GM12878 (cell line): Measurements from ENCODE around the gene KMO. TPM values are rescaled to one million over a fixed set of nuclear protein-coding genes. Genes with fewer than 3 reads are reported as not detected.
A peak's percentile ranks its signal among the peaks of the same experiment; 100 is the strongest.

Source experiments
- ATAC-seq: fragments of 200-7000 bp; cut with Tn5 transposase; 3 replicates; pipeline ENCODE4 v1.9.1; 2020; ENCODE audit warnings: mild to moderate bottlenecking, moderate library complexity
- BruUV-seq: library from RNA; stranded (reverse); fragments of 400-500 nt; replicated peaks from 2 replicates; lab custom pipeline; 2021; lab: Mats Ljungman, UMichigan
- CTCF ChIA-PET: fragments of 300-600 bp; sonication (Branson Sonifier 250); formaldehyde crosslinking; extraction: SDS; loops from one replicate; lab custom pipeline; 2021; ENCODE audit warnings: inconsistent platforms; lab: Yijun Ruan, JAX
- POLR2A ChIA-PET: fragments of 350-600 bp; formaldehyde crosslinking; extraction: SDS; loops from one replicate; lab custom pipeline; 2021; ENCODE audit warnings: inconsistent platforms; lab: Charles Lee
- RAD21 ChIA-PET: fragments of 300-600 bp; sonication (Branson Sonifier 250); formaldehyde crosslinking; loops from one replicate; lab custom pipeline; 2023; ENCODE audit warnings: antibody characterized with exemption; ENCODE audit not compliant: unreplicated experiment; lab: Charles Lee
- SMC1A ChIA-PET: fragments of 300-600 bp; sonication (Branson Sonifier 250); formaldehyde crosslinking; loops from one replicate; lab custom pipeline; 2023; ENCODE audit not compliant: unreplicated experiment, uncharacterized antibody; lab: Charles Lee
- DNase-seq: peaks from one replicate; pipeline ENCODE4 v3.0.0-alpha.2; 2011; ENCODE audit warnings: low read depth, low spot score
- FAIRE-seq: peaks from 3 replicates; lab custom pipeline; 2011; peaks lifted over from hg19 to GRCh38; lab: Jason Lieb, UNC
- H2AFZ ChIP-seq: 2 replicates; pipeline ENCODE4 v1.6.0; 2011; ENCODE audit warnings: low read depth, low read length, control low read depth; ENCODE audit not compliant: control insufficient read depth
- H3K27ac ChIP-seq: 2 replicates; pipeline ENCODE4 v1.5.1; 2011; ENCODE audit warnings: control low read depth; ENCODE audit not compliant: control insufficient read depth, insufficient read depth
- H3K27me3 ChIP-seq, 2 experiments: replicated peaks in 1 of 2; 2 replicates each; pipeline versions ENCODE4 v1.6.0 to v1.6.1; 2011; ENCODE audit warnings: low read length in 1 of 2; ENCODE audit not compliant: control insufficient read depth in 2 of 2, insufficient read depth in 2 of 2
- H3K36me3 ChIP-seq, 2 experiments: 2 replicates each; pipeline ENCODE4 v1.5.1; 2011; ENCODE audit warnings: low read length in 1 of 2; ENCODE audit not compliant: control insufficient read depth in 2 of 2, insufficient read depth in 2 of 2
- H3K4me1 ChIP-seq: 2 replicates; pipeline ENCODE4 v1.6.1; 2011; ENCODE audit warnings: mild to moderate bottlenecking, low read length, moderate library complexity, mixed read lengths; ENCODE audit not compliant: control insufficient read depth, insufficient read depth
- H3K4me2 ChIP-seq: 2 replicates; pipeline ENCODE4 v1.6.0; 2011; ENCODE audit warnings: control low read depth; ENCODE audit not compliant: control insufficient read depth, insufficient read depth
- H3K4me3 ChIP-seq: fragments of 200-600 bp; sonication (generic); 2 replicates; pipeline ENCODE4 v1.5.1; 2016
- H3K79me2 ChIP-seq: 2 replicates; pipeline ENCODE4 v1.6.0; 2011; ENCODE audit warnings: low read length; ENCODE audit not compliant: control insufficient read depth, insufficient read depth
- H3K9ac ChIP-seq: 2 replicates; pipeline ENCODE4 v1.8.0; 2011; ENCODE audit warnings: low read length, control low read depth, mixed read lengths; ENCODE audit not compliant: control insufficient read depth, insufficient read depth
- H3K9me3 ChIP-seq: replicated peaks from 3 replicates; pipeline ENCODE4 v1.5.1; 2011; ENCODE audit warnings: mild to moderate bottlenecking, low read length; ENCODE audit not compliant: control insufficient read depth, insufficient read depth
- H4K20me1 ChIP-seq: 2 replicates; pipeline ENCODE4 v1.6.0; 2011; ENCODE audit not compliant: control insufficient read depth, insufficient read depth
- BHLHE40 ChIP-seq, 2 experiments: fragments of 450-650 bp in 1 of 2; IDR thresholded peaks; 2 replicates each; pipeline ENCODE4 v1.6.1; 2011 to 2017; ENCODE audit warnings: low read depth in 2 of 2, borderline replicate concordance in 1 of 2, improper control_type of control experiment in 1 of 2, low read length in 1 of 2, mild to moderate bottlenecking in 1 of 2
- CHD2 ChIP-seq: IDR thresholded peaks from 2 replicates; pipeline ENCODE4 v1.6.1; 2011; ENCODE audit warnings: low read depth, low read length, improper control_type of control experiment, borderline replicate concordance
- ELK1 ChIP-seq: IDR thresholded peaks from 2 replicates; pipeline ENCODE4 v1.6.1; 2012; ENCODE audit warnings: low read depth, low read length, improper control_type of control experiment
- ETV6 ChIP-seq, 2 experiments: fragments of 450-650 bp in 1 of 2; IDR thresholded peaks in 1 of 2; conservative IDR thresholded peaks in 1 of 2; 2 replicates each; pipeline ENCODE4 v1.6.1; 2014; ENCODE audit warnings: antibody characterized with exemption in 1 of 2, borderline replicate concordance in 1 of 2, low read depth in 1 of 2, mild to moderate bottlenecking in 1 of 2, moderate library complexity in 1 of 2
- HDAC6 ChIP-seq: fragments of 200-600 bp; sonication (generic); IDR thresholded peaks from one replicate; pipeline ENCODE4 v1.8.0; 2017; ENCODE audit warnings: antibody characterized with exemption; ENCODE audit not compliant: unreplicated experiment
- IRF5 ChIP-seq: fragments of 450-650 bp; IDR thresholded peaks from 2 replicates; pipeline ENCODE4 v1.6.1; 2017; ENCODE audit warnings: borderline replicate concordance
- KAT2A ChIP-seq: conservative IDR thresholded peaks from 2 replicates; pipeline ENCODE4 v1.6.1; 2011; ENCODE audit warnings: low read depth, low read length; ENCODE audit not compliant: control insufficient read depth
- MXI1 ChIP-seq: fragments of 150-350 bp; IDR thresholded peaks from 2 replicates; pipeline ENCODE4 v1.6.1; 2011; ENCODE audit warnings: low read depth, mild to moderate bottlenecking, inconsistent platforms, low read length, improper control_type of control experiment
- PBX3 ChIP-seq: IDR thresholded peaks from 2 replicates; pipeline ENCODE4 v1.6.1; 2011; ENCODE audit warnings: mild to moderate bottlenecking, low read depth, low read length, moderate library complexity; ENCODE audit not compliant: insufficient replicate concordance
- RFX5 ChIP-seq: IDR thresholded peaks from 2 replicates; pipeline ENCODE4 v1.6.1; 2011; ENCODE audit warnings: low read depth, low read length, improper control_type of control experiment
- SREBF2 ChIP-seq: IDR thresholded peaks from 2 replicates; pipeline ENCODE4 v1.6.1; 2012; ENCODE audit warnings: mild to moderate bottlenecking, low read length
- TAF1 ChIP-seq: IDR thresholded peaks from 2 replicates; pipeline ENCODE4 v1.6.1; 2011; ENCODE audit warnings: mild to moderate bottlenecking, low read depth, low read length, borderline replicate concordance
- ZBED1 ChIP-seq: IDR thresholded peaks from 2 replicates; pipeline ENCODE4 v1.6.1; 2016; ENCODE audit warnings: borderline replicate concordance
- ZNF592 ChIP-seq: fragments of 450-650 bp; IDR thresholded peaks from 2 replicates; pipeline ENCODE4 v1.6.1; 2017; ENCODE audit warnings: mild to moderate bottlenecking, moderate library complexity
- WGBS: methylation state at CpG from one replicate; pipeline ENCODE4 v1.1.6; 2016; ENCODE audit warnings: low lambda C conversion rate; ENCODE audit not compliant: insufficient replicate concordance, insufficient coverage; ENCODE audit errors: missing lambda C conversion rate; 5-methylcytosine and 5-hydroxymethylcytosine counted together
- in situ Hi-C: fragments of 300-500 bp; cut with MboI; formaldehyde crosslinking; loops from 9 replicates; pipeline ENCODE4 v1.14.3; 2018; ENCODE audit warnings: mixed read lengths
- intact Hi-C: fragments of 100-400 bp; cut with micrococcal nuclease; formaldehyde crosslinking; loops from one replicate; pipeline ENCODE4 v1.14.2; 2022; ENCODE audit not compliant: unreplicated experiment
- polyA plus RNA-seq, 11 experiments: library from polyadenylated mRNA; depleted of rRNA in 4 of 11; unstranded in 6 of 11; stranded (reverse) in 5 of 11; fragments of >200 nt; fragmentation: Nextera tagmentation in 4 of 11; fragmentation: Illumina TruSeq in 1 of 11; extraction: Ambion mirVana in 4 of 11; extraction: Trizol in 1 of 11; gene quantifications; 1 replicate in 1 of 11; 2 replicates in 10 of 11; pipeline versions ENCODE4 v1.2.1 to v1.2.3, GENCODE V29; 2011 to 2016; ENCODE audit warnings: inconsistent platforms in 2 of 11, missing spikeins in 2 of 11, low read depth in 1 of 11
- total RNA-seq, 4 experiments: library from RNA; depleted of rRNA in 3 of 4; stranded (reverse); fragments of >200 nt in 3 of 4; fragmentation: Illumina TruSeq in 1 of 4; extraction: Trizol in 1 of 4; gene quantifications; 2 replicates each; pipeline versions ENCODE4 v1.2.1 to v1.2.3, GENCODE V29; 2013 to 2021

Gene KMO
- total and polyA plus RNA-seq, 10 of the 15 experiments (the other 5 are each of a cell fraction or from before 2014, with no cell fraction given) = 0.68 to 5.9 (median 1.5) TPM

GRCh38 chr1:241519308-241520079 lies 12.7 kb upstream of the KMO start, which contains the start of gene FH:
TSS of gene FH (minus strand) at chr1:241519755. CDS start at chr1:241519722, 33 bp downstream.
- ChIA-PET POLR2A (no interaction called here), SMC1A (interaction anchor here (1.1 to 2.1 kb wide), 5 partner anchors 8 to 110 kb away, joined by 3 to 5 read pairs (median 4); partner anchors contain the start of gene KMO), CTCF (no interaction called here), RAD21 (interaction anchor here (1.1 kb wide), 2 partner anchors 13 to 92 kb away, joined by 3 read pairs; partner anchors contain the start of gene KMO)
- peak; percentile 92 for FAIRE-seq
- intact Hi-C loops = loop anchor here (1.0 kb wide), 1 partner anchor 10 kb away; no protein-coding TSS in a partner anchor
- Histone ChIP-seq H3K79me2 (peaks cover 41% of the 10 kb centered on the region), H3K9me3 (no peaks in the 10 kb centered on the region), H3K27ac (peak within 1 kb of the TSS; percentile 88), H3K4me2 (peak within 1 kb of the TSS; percentile 84), H3K4me1 (peaks cover 3% of the 10 kb centered on the region; the same call in 1 of the 2 replicates), H3K36me3 (no peaks in the 10 kb centered on the region), H2AFZ (peak within 1 kb of the TSS; percentile 85), H3K4me3 (peak within 1 kb of the TSS; percentile 93), H3K9ac (peak within 1 kb of the TSS; percentile 84), H4K20me1 (no peaks in the 10 kb centered on the region), H3K27me3 (no peaks in the 10 kb centered on the region)
- under 1% methylated on average over 51 of the region's 70 CpGs for WGBS
- peak; percentile 98 for ATAC-seq
- BruUV-seq = no TSS peak
- in situ Hi-C loops = no loop called here
- DNase-seq = peak; percentile 89
- TF ChIP-seq IRF5 (no peak), MXI1 (no peak), ELK1 (no peak), ZBED1 (no peak), RFX5 (0 out of 2 replicates have a peak, but pooled peaks have one; percentile 26), HDAC6 (no peak), ZNF592 (no peak), KAT2A (no peak), SREBF2 (no peak), CHD2 (peak; percentile 83), ETV6 (conservative IDR thresholded peaks at IDR 0.05 in 1 of 2, IDR thresholded peaks at IDR 0.05 in 1 of 2; ENCODE audit: borderline replicate concordance in 1 of 2, low read depth in 1 of 2) (no peak), BHLHE40 (IDR thresholded peaks at IDR 0.05; ENCODE audit: borderline replicate concordance in 1 of 2, low read depth in 2 of 2, low read length in 1 of 2) (peak in 1 of 2 experiments; percentile 59; a peak in 1 of 4 replicates), PBX3 (peak; percentile 38), TAF1 (peak; percentile 73; the same call in 1 of the 2 replicates)
